ENCODE data around the gene ALB. TPM values are rescaled to one million over a fixed set of nuclear protein-coding genes. Genes with fewer than 3 reads are reported as not detected.

ALB gene
- total RNA-seq, 1 donor from 2014 or later: 0.70 TPM

- H3K4me1 Mint-ChIP-seq: peaks cover 3% of the 10 kb centered on the region
- no peaks in the 10 kb centered on the region for H3K27me3 Mint-ChIP-seq (ENCODE audit: low read depth)
- H3K27ac Mint-ChIP-seq (ENCODE audit: unreplicated experiment): no peak overlapping the region
- H3K4me3 Mint-ChIP-seq: no peak overlapping the region
- TF ChIP-seq CTCF (conservative IDR thresholded peaks at IDR 0.05): no peak
- H3K9me3 Mint-ChIP-seq: no peaks in the 10 kb centered on the region
- H3K36me3 Mint-ChIP-seq (ENCODE audit: low read depth): no peaks in the 10 kb centered on the region
- no peak for DNase-seq (ENCODE audit: low read depth, low spot score)
Observed at GRCh38 chr4:73418677-73419076, 14.6 kb downstream of the ALB start.

- no peak overlapping the region for H3K27ac Mint-ChIP-seq (ENCODE audit: unreplicated experiment)
- H3K27me3 Mint-ChIP-seq (ENCODE audit: low read depth): no peaks in the 10 kb centered on the region
- H3K9me3 Mint-ChIP-seq: no peaks in the 10 kb centered on the region
- H3K4me1 Mint-ChIP-seq: peaks cover 3% of the 10 kb centered on the region
- no peak overlapping the region for H3K4me3 Mint-ChIP-seq
- no peaks in the 10 kb centered on the region for H3K36me3 Mint-ChIP-seq (ENCODE audit: low read depth)
- no peak for DNase-seq (ENCODE audit: low read depth, low spot score)
- no peak for TF ChIP-seq CTCF (conservative IDR thresholded peaks at IDR 0.05)
Observed at GRCh38 chr4:73419106-73420038, 15.3 kb downstream of the ALB start.

GRCh38 chr4:73420615-73421014 is 16.5 kb downstream of the ALB start:
- Mint-ChIP-seq H3K9me3 (no peaks in the 10 kb centered on the region), H3K27ac (ENCODE audit: unreplicated experiment) (no peak overlapping the region), H3K4me1 (peaks cover 3% of the 10 kb centered on the region), H3K36me3 (ENCODE audit: low read depth) (no peaks in the 10 kb centered on the region), H3K27me3 (ENCODE audit: low read depth) (no peaks in the 10 kb centered on the region), H3K4me3 (no peak overlapping the region)
- TF ChIP-seq CTCF (conservative IDR thresholded peaks at IDR 0.05): no peak
- DNase-seq (ENCODE audit: low read depth, low spot score): no peak

GRCh38 chr4:73421708-73422457 is 17.8 kb downstream of the ALB start:
- DNase-seq (ENCODE audit: low read depth, low spot score): no peak
- TF ChIP-seq CTCF (conservative IDR thresholded peaks at IDR 0.05): no peak
- Mint-ChIP-seq H3K4me3 (no peak overlapping the region), H3K9me3 (no peaks in the 10 kb centered on the region), H3K36me3 (ENCODE audit: low read depth) (no peaks in the 10 kb centered on the region), H3K27ac (ENCODE audit: unreplicated experiment) (no peak overlapping the region), H3K4me1 (peaks cover 3% of the 10 kb centered on the region), H3K27me3 (ENCODE audit: low read depth) (no peaks in the 10 kb centered on the region)

- no peaks in the 10 kb centered on the region for H3K36me3 Mint-ChIP-seq (ENCODE audit: low read depth)
- DNase-seq (ENCODE audit: low read depth, low spot score): no peak
- H3K27ac Mint-ChIP-seq (ENCODE audit: unreplicated experiment): no peak overlapping the region
- H3K4me3 Mint-ChIP-seq: no peak overlapping the region
- peaks cover 3% of the 10 kb centered on the region for H3K4me1 Mint-ChIP-seq
- TF ChIP-seq CTCF (conservative IDR thresholded peaks at IDR 0.05): no peak
- no peaks in the 10 kb centered on the region for H3K27me3 Mint-ChIP-seq (ENCODE audit: low read depth)
- H3K9me3 Mint-ChIP-seq: no peaks in the 10 kb centered on the region
Observed at GRCh38 chr4:73422458-73422752, 18.3 kb downstream of the ALB start.
